ENCODE measurements around the gene PMVK.

The PMVK gene

DNA sequence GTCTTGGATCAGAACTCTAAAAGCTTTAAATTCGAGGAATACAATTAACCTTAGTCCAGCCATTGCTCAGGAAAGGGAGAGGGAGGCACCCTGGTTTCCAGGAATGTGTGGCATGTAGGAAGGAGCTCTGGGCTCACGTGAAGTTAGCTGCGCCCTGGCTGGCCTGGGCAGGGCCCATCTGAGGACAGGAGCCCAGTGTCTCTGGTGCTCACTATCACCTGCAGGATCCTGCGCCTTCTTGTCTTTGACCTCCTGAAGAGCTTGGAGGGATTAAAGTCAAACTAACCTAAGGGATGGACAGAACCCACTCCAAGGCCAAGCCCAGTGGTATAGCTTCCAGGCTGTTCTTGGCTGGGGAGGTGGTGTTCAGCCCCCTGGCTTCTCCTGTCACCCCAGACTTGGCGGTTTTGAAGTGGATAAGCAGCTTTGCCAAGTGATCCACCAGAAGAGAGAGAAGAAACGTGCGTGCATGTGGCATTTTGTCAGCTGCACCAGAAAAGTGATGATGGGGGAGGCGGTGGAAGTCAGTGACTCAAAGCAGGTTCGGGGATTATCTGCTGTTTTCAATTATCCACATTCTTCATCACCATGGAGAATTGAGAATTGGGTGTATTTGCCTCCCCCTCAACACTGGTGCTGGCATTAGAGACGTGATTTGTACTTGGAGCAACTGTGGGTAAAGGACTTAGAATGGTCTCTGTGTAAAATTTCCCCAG, 54.5 kb downstream of the PMVK start:
- DNase-seq (ENCODE audit: low read depth in 1 of 2, low spot score in 1 of 2): no peak

DNA sequence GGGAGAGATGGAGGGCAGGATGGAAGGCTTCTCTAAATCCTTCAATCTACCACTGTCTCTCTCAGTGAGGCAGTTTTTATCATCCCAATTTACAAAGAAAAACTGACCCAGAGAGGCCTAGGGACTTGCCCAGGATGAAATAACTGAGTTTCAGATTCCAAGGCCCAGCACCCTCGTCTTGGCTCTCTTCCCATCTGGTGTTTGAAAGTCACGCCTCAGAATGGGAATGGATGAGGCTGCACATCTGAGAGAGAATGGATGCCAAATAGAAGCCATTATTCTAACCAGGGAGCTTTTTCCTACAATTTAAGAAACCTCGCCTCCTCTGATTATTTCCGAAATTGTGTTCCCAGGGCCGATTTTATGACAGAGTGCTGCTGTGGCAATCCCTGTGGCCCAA, 55.8 kb downstream of the PMVK start:
- no peak for DNase-seq (ENCODE audit: low read depth in 1 of 2, low spot score in 1 of 2)

- DNase-seq (ENCODE audit: low read depth in 1 of 2, low spot score in 1 of 2): no peak
These were observed 57.5 kb downstream of the PMVK start for GRCh38 chr1:154879038-154879421.

GRCh38 chr1:154878371-154879037, 58.0 kb downstream of the PMVK start:
- peak; percentile 50 to 67 for DNase-seq (ENCODE audit: low read depth in 1 of 2, low spot score in 1 of 2)

- DNase-seq (ENCODE audit: low read depth in 1 of 2, low spot score in 1 of 2): no peak
These were observed 59.0 kb downstream of the PMVK start for GRCh38 chr1:154877370-154877974.

DNA sequence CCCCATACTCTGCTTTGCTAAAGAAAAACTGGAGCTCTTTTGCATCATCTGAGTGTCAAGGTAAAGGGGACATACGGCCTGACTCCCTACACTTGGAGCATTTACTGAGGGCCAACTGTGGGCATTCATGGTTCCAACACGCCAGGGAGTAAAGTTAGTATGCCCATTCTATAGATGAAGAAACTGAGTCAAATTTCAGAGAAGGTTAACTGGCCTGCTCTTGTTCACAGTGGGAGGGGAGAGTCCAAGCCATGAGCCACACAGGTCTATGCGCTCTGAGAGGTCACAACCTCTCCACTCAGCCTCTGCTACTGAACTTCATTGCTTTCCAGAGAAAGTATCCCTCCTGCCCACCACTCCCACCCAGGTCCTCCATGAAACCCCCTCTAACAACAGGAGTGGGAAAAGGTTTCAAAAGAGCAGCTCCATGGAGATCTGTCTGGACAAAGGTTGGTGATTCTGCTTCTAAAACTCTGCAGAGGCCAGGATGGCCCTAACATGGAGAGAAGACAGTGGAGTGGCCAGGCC, 59.6 kb downstream of the PMVK start:
- no peak for DNase-seq (ENCODE audit: low read depth in 1 of 2, low spot score in 1 of 2)

Data from stimulated activated CD4-positive, alpha-beta T cell treated with anti-CD3 and anti-CD28 coated beads, Interleukin-15, amount 100 ng/mL, for 1 hour (primary cell).